IPS-15b (cell line): ENCODE results near the gene RNH1.

Source experiments
- H3K27me3 ChIP-seq: one replicate; pipeline ENCODE4 v1.6.1; 2013; ENCODE audit warnings: low read length; ENCODE audit not compliant: control insufficient read depth, insufficient read depth
- H3K36me3 ChIP-seq: one replicate; pipeline ENCODE4 v1.6.1; 2013; ENCODE audit warnings: low read length; ENCODE audit not compliant: control insufficient read depth, insufficient read depth
- H3K4me1 ChIP-seq: one replicate; pipeline ENCODE4 v1.6.1; 2013; ENCODE audit warnings: mild to moderate bottlenecking, low read length; ENCODE audit not compliant: control insufficient read depth, insufficient read depth
- H3K4me3 ChIP-seq: one replicate; pipeline ENCODE4 v1.5.1; 2013; ENCODE audit warnings: low read depth, low read length
- H3K9ac ChIP-seq: one replicate; pipeline ENCODE4 v1.6.1; 2013; ENCODE audit warnings: low read depth, mild to moderate bottlenecking, low read length
- H3K9me3 ChIP-seq: one replicate; pipeline ENCODE4 v1.6.1; 2013; ENCODE audit warnings: mild to moderate bottlenecking, low read length; ENCODE audit not compliant: control insufficient read depth, insufficient read depth

RNH1 gene

DNA sequence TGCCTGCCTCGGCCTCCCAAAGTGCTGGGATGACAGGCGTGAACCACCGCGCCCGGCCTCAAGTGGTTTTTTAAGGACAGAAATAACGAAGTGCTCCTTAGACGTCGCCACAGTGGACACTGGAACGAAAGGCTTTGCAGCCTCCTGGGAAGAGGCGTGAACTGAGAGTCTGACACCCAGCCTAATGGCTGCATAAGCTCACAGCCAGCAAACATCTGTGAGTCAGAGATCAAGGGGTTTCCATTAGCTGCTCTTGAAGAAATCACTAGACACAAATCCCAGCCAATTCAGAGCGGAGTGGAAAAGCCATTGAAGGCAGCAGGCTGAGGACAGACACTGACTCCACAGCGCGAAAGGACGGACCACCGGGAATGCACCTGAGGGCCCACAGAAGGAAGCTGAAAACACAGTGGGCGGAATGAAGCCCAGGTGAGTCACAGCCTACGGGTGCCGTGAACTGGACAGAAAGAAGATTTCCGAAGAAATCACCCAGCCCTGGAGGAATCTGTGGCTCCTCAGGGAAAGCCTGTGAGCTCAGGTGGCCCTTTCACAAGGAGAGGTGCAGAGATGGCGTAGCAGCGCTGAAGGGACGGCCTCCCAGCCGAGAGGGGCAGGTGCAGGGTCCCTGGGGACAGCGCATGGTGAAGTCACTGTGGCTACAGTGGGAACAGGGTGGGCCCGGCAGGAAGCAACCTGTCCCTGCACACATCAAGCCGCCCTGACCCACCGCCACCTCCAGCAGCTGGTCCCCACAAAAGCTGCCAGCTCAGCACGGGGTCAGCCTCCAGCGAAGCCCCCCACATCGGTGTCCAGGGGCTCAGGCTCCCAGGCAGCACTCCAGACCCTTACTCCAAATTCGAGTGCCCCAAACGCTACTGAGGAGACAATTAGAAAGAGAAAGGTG, 41.9 kb upstream of the RNH1 start:
- H3K4me1 ChIP-seq, result no peaks in the 10 kb centered on the region
- H3K27me3 ChIP-seq, result no peaks in the 10 kb centered on the region
- H3K4me3 ChIP-seq, result no peak overlapping the region
- H3K9ac ChIP-seq, result no peak overlapping the region
- no peaks in the 10 kb centered on the region for H3K36me3 ChIP-seq
- H3K9me3 ChIP-seq, result no peaks in the 10 kb centered on the region

DNA sequence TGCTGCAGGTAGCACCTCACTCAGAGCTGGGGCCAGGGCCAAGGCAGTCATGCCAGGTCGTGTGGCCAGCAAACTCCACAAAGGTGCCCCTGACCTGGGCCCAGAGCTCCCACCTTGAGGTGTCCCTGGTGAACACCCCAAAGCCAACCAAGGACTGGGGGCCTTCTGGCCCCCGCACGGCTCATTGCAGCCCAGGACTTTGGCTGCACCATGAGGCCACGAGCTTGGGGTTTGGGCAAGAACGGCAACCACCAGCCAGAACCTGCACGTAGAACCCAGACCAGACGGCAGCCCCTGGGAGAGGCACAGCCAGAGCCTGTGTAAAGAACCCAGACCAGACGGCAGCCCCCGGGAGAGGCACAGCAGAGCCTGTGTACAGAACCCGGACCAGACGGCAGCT, 38.1 kb upstream of the RNH1 start:
- no peak overlapping the region for H3K9ac ChIP-seq
- no peaks in the 10 kb centered on the region for H3K27me3 ChIP-seq
- H3K4me1 ChIP-seq, result no peaks in the 10 kb centered on the region
- H3K4me3 ChIP-seq, result no peak overlapping the region
- H3K9me3 ChIP-seq, result no peaks in the 10 kb centered on the region
- H3K36me3 ChIP-seq, result no peaks in the 10 kb centered on the region

DNA sequence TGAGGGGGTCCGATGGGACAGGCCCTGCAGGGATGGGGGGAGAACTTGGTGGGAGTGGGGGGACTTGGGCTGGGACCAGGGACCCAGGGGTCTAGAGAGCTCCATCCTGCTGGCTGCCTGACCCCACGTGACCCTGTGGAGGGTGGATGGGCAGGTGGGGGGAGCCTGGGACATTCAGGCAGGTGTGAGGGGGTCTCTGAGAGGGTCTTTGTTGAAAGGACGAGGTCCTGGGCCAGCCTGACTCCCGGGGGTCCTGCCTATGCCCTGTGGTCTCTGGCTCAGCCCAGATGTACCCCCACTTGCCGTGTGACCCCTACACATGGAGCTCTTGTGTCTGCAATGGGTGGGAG, 37.8 kb upstream of the RNH1 start:
- H3K9ac ChIP-seq, result no peak overlapping the region
- no peaks in the 10 kb centered on the region for H3K36me3 ChIP-seq
- H3K9me3 ChIP-seq, result no peaks in the 10 kb centered on the region
- no peaks in the 10 kb centered on the region for H3K27me3 ChIP-seq
- H3K4me3 ChIP-seq, result no peak overlapping the region
- no peaks in the 10 kb centered on the region for H3K4me1 ChIP-seq

DNA sequence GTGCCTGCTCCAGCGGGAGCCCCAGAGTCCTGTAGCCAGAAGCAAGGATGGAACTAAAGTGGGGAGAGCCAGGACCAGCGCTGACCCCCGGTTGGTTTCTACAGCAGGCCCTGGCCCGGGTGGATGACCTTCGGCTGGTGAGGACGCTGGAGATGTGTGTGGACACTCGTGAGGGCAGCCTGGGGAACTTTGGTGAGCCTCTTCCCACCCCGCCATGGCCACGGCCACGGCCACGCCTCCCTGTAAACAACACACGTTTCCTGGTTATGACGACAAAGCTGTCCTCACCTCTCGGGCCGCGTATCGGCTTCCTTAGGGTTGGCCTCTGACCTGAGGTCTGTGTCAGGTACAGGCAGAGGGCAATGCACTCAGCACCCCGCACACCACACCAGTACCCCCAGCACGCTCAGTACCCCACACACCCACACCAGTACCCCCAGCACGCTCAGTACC, 34.4 kb upstream of the RNH1 start:
- H3K9ac ChIP-seq, result no peak overlapping the region
- no peaks in the 10 kb centered on the region for H3K9me3 ChIP-seq
- H3K36me3 ChIP-seq, result no peaks in the 10 kb centered on the region
- no peaks in the 10 kb centered on the region for H3K4me1 ChIP-seq
- no peak overlapping the region for H3K4me3 ChIP-seq
- H3K27me3 ChIP-seq, result peaks cover 5% of the 10 kb centered on the region

DNA sequence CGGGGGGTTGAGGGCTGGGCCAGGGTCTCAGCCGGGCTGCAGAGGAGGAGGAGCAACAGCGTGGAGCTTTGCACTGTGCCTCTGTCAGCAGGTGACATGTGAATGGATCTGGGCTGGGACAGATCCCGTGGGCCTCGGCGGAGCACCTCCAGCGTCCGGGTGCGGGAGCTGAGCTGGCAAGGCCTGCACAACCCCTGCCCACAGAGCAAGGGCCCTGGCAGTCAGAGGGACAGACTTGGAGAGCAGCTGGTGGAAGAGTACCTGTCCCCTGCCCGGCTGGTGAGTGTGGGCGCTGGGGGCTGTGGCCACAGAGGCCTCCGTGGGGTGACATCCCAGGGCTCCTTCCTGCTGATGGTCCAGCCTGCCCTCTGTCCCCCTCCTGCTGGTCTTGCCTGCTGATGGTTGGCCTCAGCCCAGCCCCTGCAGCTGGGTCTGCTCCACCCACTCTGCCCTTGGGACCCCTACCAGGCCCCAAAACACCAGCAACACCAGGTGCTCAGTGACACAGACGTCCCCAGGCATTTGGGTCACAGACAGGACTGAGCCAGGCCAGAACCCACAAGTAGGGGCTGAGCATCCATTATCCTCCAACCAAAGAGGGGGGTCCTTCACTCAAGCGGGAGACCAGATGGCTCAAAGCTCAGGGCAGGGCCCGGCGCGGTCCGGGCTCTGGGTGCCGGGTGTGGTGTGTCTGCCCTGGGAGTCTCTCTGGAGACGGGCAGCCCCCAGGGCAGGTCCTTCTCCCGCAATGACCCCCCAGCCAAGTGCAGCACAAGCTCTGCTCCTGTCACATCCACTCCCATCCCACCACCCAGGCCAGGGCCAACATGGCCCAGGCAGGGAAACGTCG, 33.8 kb upstream of the RNH1 start:
- Histone ChIP-seq H3K4me1 (no peaks in the 10 kb centered on the region), H3K9me3 (no peaks in the 10 kb centered on the region), H3K4me3 (no peak overlapping the region), H3K27me3 (peaks cover 5% of the 10 kb centered on the region), H3K9ac (no peak overlapping the region), H3K36me3 (no peaks in the 10 kb centered on the region)

DNA sequence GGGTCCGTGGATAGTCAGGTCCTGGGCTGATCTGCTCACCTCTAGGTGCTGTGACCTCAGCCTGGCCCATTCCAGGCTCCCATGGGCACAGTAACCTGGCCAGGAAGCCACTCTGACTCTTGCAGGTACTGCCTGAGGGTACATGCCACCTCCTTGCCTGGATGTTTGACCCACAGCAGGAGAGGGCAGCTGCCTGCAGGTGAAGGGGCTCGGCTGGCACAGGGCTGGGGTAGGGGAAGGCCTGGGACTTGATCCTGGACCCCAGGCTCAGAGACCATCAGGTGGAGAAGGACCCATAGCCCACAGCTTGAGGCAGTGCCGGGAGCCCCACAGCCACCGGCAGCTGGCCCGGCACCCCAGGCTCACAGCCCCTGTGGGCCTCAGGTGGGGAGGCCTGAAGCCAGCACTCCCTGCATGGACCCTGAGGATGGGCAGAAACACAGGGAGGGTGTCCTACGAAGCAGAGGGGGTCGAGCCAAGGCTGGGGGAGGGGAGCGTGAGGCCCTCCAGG, 33.0 kb upstream of the RNH1 start:
- no peaks in the 10 kb centered on the region for H3K36me3 ChIP-seq
- no peak overlapping the region for H3K4me3 ChIP-seq
- H3K9me3 ChIP-seq, result no peaks in the 10 kb centered on the region
- H3K9ac ChIP-seq, result no peak overlapping the region
- no peaks in the 10 kb centered on the region for H3K4me1 ChIP-seq
- peaks cover 5% of the 10 kb centered on the region for H3K27me3 ChIP-seq

DNA sequence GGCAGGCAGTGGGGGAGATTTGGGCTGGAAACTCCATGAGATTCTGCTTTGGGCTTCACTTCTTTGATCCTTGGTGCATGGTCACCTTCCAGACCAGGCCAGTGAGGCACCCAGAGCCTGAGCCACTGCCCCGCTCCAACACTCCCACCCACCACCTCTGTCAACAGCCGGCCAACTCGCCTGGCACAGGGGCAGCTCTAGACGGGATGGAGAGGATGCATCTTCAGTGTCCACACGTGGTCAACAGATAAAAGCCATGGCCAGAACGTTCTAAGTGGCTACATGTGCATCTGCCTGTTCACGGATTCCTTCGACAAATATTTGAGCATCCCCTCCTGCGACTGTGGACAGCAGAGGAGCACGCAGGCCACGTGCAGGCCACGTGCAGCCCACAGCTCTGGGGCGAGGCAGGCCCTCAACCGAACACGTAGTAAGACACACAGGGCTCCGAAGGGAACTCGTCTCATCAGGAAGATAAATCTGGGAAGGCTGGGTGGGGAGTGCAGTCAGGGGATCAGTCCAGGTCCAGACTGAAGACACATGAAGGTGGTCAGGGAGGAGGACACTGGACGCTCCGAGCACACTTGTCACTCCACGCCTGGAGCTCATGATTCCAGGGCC, 31.5 kb upstream of the RNH1 start:
- Histone ChIP-seq H3K36me3 (peaks cover 4% of the 10 kb centered on the region), H3K27me3 (peaks cover 5% of the 10 kb centered on the region), H3K9ac (no peak overlapping the region), H3K4me1 (no peaks in the 10 kb centered on the region), H3K4me3 (no peak overlapping the region), H3K9me3 (no peaks in the 10 kb centered on the region)

DNA sequence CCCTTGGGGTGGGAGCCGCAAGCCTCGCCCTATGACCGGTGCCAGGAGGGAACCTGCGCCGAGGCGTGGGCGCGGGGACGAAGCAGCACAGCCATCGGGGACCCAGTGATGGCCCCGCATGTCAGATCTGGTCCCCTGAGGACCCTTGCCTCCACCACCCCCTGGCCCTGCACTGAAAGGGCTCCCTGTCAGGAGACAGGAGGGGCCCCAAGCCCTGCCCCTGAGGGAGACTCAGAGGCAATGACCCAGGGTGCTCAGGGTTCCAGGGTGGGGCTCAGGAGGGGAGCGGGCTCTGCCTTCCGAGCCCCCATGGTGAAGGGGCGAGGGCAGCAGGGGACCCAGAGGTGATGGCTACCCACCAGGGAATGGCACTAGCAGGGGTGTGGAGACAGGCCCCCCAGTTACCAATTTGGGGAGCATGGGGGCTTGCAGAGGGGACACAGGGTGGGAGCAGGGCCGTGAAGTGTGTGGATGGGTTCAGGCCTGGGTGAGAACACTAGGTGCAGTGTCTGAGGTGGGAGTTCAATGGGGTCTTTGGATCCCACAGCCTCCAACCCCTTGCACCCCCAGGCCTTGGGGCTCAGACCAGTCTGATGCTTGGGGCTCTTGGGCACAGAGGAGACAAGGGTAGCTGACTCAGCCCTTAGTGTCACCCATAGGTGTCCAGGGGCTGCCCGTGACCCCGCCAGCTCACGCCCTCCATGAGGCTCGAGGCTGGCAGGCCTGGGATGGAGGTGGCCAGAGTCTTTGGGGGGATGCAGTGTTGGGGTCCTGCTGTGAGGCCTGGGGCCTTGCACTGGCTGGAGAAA, 30.8 kb upstream of the RNH1 start:
- Histone ChIP-seq H3K9me3 (no peaks in the 10 kb centered on the region), H3K36me3 (peaks cover 12% of the 10 kb centered on the region)

DNA sequence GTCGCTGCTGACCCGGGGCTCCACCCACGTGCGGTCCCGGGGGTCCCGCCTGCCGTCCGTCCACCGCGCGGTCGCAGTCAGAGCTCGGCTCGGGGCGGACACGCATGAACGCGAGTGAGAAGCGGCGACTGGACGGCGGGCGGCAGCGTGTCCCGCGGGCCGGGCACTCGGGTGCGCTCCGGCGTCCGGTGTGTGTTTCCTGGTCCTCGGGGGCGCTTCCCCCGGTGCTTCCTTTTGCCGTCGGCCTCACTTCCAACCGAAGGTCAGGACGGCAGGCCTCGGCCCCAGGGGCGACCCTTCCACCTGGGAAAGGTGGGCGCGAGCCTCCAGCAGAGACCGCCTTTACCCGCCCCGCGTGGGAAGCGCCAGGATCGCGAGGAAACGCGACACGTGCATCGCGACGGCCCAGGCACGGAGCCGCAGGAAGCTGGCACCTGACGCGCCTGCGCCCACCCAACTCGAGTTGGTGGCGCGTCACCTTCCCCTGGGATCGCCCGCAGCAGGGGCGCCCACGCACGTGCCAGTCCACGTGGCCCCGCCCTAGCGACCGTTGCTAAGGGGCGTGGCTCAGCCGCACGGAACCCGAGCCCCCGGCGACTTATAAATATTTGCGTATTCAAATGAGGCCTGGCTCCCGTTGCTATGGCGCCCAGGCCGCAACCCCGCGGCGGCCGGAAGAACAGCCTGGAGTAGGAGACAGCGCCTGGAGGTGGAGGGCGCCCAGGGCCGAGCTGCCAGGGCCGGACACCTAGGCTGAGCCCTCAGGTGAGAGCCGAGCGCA, 30.0 kb upstream of the RNH1 start, which contains the start of gene LRRC56:
TSS of gene LRRC56 (plus strand) at position 687 of the 781 bp plus-strand sequence. CDS start 3,158 bp downstream, outside the sequence.
- Histone ChIP-seq H3K9ac (no peak within 1 kb of the TSS), H3K4me3 (peak within 1 kb of the TSS; percentile 70)

More for the DNA sequence above, 30.8 kb upstream of the RNH1 start:
- Histone ChIP-seq H3K9ac (no peak overlapping the region), H3K4me1 (no peaks in the 10 kb centered on the region), H3K27me3 (peaks cover 5% of the 10 kb centered on the region), H3K4me3 (peak overlapping the region; percentile 70)

More for the DNA sequence above, 30.0 kb upstream of the RNH1 start, which contains the start of gene LRRC56:
- Histone ChIP-seq H3K9me3 (no peaks in the 10 kb centered on the region), H3K36me3 (peaks cover 20% of the 10 kb centered on the region), H3K27me3 (peaks cover 5% of the 10 kb centered on the region), H3K4me1 (no peaks in the 10 kb centered on the region)
